Fibroblast of gingiva (primary cell): ENCODE measurements around the gene KLHL30.
"Not testable (repeated sequence)": the region's sequence is repeated elsewhere in the genome, so short reads cannot be mapped to it uniquely, and the experiment has no call there.

Experiments
- DNase-seq: peaks from one replicate; pipeline ENCODE4 v3.0.0-alpha.2; 2011; ENCODE audit warnings: low read depth

The KLHL30 gene

DNA sequence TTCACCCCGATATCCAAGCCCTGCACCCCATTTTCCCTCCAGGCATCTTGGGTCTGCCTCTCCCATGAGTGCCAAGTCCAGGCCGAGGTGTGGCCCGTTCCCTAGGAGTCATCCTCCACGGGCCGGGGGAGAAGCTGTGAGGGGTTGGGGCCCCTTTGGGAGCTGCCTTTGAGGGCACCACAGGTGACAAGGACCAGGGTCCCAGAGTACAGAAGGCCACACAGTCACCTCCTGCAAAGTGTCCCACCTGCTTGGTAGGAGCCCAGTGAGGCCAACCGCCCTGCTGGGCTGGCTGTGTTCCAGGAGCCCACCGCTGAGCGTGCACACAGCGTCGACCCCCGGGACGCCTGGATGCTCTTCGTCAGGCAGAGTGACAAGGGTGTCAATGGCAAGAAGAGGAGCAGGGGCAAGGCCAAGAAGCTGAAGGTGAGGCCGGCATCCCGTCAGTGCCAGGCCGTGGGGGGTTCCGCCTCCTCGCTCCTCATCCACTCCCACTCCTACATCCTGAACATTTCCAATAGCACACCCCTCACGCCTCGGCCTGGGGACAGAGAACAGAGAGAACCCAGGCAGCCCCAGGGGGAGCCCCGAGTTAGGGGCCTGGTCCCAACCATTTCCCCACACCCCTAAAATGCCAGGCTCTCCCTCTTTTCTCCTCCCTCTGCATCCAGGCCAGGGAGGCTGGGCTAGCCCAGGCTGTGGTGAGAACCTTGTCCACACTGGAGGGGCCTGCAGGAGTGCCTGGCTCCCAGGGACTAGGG is 23.0 kb downstream of the KLHL30 start:
- DNase-seq, result no peak

DNA sequence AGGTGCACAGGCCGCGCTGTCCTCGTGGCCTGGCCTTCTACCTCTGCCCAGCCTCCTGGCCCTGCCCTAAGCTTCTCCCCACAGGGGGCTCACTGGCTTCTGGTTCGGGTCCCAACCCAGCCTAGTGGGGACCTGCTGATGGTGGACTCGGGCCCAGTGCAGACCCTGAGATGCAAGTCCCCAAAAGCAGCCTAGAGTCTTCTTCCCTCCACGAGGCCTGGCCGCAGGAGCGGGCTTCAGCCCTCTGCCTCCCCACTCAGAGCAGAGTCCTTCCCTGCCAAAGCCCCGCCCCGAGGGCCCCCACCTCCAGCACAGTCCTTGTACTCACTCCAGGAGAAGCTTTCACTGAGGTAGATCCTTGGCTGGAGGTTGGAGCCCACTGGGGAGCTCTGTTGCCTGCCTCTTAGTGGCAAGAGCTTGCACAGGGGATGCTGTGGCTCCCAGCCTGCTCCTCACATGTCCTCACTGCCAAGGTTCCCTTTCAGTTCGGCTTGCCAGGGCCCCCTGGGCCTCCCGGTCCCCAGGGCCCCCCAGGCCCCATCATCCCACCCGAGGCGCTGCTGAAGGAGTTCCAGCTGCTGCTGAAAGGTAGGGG is 23.9 kb downstream of the KLHL30 start:
- no peak for DNase-seq

DNA sequence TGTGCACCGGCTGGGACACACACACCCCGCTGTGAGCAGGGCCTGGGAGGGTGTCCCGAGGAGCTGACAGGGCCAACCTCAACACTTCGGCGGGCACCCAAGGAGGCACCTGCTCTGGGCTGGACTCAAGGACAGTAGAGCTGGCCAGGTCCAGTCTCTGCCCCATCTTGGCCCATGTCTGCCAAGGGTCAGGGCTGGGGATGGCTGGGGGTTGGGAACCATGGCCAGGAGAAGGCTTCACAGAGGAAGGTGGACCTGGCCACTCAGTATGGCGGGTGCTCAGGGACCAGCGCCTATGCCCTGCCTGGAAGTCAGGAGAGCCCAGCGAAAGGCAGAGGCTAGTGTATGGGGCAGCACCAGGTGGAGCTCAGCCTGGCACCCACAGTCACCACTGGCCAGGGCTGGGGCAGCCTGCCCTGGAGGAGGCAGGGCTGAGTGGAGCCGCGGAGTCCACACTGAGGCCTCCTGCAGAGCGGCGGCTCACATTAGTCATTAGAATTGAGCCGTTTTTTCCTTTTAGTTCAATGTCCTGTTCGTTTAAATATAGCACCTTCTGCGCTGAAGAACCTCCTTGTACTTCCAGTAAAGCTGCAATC is 24.5 kb downstream of the KLHL30 start:
- DNase-seq, result no peak

DNA sequence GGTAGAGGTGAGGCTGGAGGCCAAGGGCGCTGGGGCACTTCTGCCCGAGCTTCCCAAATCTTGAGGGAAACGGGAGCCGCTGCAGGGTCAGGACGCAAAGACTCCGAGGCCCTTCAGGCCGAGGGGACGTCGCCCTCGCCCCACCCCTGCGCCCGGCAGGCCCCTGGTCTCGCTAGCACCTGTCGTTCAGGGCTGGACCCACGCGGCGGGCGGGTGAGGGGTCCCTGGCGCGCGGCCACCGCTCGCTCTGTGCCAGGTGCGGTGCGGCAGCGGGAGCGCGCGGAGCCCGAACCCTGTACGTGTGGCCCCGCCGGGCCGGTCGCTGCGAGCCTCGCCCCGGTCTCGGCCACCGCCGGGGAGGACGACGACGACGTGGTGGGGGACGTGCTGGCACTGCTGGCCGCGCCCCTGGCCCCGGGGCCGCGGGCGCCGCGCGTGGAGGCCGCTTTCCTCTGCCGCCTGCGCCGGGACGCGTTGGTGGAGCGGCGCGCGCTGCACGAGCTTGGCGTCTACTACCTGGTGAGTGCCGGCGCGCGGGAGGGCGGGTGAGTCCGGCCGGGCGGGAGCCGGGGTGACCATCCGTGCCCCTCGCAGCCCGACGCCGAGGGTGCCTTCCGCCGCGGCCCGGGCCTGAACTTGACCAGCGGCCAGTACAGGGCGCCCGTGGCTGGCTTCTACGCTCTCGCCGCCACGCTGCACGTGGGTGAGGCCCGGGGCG is 25.2 kb downstream of the KLHL30 start:
- DNase-seq, result no peak

DNA sequence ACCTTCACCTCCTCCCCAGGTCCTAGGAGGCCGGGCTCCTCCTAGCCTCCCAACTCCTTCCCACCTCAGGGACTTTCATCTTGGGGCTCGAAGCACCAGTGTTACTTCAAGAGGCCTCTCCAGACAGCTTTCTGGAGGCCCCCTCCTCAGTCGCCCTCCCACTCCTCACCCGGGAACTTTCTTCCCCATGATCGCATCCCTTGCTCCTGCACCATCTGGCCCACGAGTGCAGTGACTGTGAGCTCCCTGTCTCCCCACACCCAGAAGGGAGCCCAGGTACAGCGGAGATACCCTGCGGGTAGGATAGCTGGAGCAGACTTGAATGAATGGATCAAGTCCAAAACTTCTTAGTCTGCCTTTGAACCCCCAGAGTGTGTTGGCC is 26.4 kb downstream of the KLHL30 start:
- no peak for DNase-seq

DNA sequence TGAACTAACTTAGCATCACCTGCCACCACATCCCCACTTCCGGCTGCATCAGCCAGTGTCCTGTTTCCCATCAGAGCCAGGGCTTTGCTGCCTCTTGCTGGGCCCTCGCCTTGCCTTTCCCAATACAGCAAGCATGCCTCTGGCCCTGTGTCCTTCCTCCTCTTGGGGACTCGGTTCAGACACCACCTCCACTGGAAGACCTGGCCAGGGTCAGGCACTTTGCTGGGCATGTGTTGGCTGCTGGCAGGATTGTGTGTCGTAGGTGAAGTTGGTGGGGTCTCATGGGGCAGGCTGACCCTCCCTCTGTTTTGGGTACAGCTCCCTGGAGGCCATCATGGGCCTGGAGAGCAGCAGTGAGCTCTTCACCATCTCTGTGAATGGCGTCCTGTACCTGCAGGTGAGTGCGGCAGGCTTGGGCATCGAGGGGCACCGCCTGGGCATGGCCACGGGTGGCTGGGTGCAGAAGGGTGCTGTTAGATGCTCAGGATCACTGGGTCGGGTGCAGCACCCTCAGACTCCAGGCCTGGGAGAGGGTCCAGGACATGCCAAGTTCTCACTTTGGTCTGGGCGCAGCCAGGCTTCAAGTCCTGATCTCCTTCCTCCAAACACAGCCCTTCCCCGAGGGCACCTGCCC is 26.9 kb downstream of the KLHL30 start:
- DNase-seq, result no peak

DNA sequence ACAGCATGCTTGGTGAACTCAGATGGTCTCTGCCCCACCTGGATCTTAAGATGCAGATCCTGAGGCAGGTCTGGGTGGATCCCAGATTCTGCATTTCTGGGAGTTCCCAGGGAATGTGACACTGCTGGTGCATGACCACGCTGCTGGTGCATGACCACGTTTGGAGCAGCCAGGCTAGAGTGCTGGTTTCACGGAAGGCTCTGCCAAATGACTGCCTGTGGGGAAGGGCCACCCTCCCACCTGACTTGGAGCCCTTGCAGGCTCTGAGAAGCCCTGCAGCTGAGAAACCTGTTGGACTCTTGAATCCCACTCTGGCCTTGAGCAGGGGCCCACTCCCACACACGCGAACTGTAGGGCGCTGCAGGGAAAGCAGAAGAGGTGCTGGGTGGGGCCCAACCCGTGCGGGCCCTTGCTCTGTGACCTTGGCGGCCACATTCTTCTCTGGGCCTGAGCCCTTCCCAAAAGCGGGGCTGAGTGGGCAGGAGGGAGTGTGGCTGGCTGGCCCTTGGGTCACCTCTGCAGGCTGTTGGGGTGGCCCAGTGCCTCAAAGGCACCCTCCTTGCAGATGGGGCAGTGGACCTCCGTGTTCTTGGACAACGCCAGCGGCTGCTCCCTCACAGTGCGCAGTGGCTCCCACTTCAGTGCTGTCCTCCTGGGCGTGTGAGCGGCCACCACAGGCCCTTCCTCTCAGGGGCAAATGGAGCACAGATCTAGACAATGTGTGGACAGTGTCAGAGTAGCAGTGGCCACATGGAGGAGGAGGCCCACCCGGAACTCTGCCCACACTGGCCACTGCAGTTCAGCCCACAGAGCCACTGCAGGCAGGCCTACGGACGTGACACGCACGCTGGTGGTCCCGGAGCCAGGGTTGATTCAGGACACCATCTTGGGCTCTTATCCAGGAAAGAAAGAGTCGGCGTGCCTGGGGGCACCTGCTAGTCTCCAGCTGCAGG is 28.2 kb downstream of the KLHL30 start:
- DNase-seq, result no peak

DNA sequence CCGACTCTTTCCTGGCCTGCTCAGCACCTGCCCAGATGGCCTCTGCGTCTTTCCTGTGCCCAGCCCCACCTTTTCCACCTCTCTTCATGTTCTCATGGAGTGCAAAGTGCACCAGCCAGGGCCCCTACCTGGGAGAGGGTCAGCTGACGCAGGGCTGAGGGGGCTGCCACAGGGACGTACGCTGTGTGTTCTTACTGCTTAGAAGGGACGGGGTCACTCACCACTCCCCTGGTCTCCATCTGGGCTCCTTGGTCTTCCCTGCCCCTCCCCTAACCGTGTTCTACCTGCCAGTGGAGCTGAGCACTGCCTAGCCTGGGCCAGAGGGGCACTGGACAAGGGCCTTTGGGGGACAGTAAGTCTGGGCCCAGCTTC is 28.9 kb downstream of the KLHL30 start:
- no peak for DNase-seq

DNA sequence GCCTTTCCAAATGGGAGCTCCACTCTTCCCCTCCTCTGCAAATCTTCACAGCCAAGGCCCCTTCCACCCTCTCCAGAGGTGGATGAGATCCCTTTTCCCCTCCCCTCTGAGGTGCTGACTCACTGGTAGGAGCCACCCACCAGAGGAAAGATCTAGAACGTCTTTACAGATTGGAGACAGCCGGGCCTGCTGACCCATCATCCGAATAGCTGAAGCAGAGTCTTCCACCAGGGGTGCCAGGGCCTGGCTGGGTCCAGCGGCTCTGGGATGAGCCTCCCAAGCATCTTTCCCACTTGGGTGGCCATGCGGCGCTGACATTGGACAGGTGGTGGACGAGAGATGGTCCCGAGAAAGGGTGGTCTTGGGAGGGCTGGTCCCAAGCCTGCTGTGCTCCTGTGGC is 29.3 kb downstream of the KLHL30 start:
- no peak for DNase-seq

DNA sequence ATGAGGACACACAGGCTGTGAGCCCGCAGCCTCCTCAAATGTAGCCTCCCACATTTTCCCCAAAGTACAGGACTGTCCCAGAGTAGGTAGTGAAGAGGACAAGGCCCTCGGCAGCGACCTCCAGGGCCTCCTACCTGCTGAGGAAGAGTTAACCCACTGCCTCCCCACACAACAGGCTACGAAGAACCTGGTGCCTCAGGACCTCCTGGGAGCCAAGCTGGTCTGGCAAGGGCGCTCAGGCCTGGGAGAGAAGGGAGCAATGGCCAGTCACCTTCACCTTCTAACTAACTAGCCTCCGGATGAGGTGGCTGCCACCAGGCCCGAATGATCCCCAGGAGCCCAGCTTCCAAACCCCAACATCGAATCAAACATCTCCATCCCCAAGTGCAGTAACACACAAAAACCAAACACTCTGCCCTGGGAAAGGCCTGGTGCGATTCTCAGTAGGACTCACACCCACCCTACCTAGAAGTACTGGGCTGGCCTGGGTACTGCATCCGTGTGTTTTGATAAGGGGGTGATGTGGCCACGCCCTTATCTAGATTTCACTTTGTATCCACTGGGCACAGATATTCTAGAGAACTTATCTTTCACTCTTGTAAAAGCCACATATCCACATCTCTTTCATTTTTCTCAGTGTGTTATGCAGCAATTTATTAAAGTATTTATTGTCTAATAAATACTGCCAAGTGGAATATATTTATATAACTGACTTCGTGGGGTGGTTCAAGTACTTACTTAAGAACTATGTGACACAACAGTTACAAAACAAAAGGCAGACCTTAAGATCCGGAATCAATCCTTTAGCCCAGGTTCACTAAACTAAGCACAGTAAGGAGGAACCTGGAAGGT is 30.0 kb downstream of the KLHL30 start:
- no peak for DNase-seq

DNA sequence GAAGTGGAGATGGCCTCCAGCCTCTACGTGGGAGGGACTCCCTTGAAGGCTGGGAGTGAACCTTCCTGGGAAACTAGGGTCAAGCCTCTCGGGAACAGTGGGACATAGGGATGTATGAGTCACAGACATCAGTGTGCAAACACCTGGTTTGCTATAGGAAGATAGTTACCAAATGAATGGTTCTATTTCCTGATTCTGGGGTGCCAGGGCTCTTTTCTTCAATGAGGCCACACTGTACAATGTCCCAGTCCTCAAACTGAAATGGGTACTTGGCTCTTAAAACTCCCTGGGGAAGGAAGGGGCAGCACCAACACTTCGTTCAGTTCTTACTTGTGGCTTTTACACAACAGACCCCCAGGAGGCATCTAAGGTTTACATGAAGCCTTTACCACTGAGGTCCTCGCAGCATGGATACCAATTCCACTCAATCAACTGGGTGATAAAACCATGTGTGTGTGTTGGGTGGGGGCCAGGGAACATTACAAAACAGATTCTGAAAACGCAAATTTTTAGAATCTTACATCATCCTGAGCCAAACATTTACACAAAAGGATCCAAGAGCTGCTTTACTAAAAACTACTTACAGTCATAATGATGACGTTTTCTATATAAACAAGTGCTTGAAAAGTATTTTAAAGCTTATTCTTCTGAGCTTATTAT is 30.7 kb downstream of the KLHL30 start:
- peak; percentile 96 for DNase-seq

DNA sequence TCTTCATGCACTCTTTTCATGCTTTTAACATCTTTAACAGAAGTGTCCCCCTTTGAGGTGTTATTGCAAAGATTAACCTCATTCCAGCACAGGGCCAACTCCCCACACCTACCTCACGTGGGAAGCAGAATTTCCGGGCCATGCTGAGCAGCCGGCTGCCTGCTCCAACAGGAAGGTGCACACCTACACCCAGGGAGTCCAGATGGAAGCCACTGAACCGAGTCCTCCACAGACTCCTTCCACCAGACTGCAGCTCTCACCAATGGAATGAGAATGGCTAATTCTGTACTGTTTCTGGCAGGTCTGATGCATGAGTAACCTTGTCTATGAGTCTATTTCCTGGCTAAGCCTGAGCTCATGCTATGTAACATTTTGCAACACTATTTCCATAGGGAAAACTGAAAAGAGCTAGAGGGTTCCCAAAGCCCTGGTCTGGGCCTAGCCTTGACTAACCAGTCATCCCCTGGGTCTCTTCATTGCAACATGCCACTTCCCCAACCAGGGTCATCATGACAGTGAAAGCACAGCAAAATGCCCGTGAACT is 31.3 kb downstream of the KLHL30 start:
- peak; percentile 98 for DNase-seq

DNA sequence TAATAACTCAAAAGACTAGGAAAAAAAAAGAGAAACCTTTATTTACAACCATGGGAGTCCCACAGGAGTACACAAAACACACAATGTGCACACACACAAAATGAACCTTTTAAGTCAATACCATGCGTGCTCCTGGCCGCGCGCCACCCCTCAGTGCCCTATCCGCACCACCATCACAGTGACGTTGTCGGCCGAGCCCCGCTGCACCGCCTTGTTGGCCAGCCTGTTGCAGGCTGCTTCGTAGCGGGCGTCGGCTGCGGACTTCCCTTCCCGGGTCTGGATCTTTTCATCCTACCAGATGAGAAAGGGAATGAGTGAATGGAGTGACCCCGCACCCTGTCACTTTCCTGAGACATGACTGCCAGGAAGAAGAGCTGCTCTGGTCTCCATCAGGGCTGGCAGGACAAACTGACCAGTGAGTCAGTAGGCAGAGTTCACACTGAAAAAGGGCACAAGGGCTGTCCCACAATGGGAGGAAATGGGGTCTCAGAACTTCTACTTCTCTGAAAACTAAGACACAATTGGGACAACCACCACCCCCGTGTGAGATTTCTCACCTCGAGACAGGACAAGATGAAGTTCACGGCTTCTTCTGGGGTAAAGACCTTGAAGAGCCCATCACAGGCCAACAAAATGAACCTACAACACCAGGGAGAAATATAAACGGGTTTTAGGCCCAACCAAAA is 32.1 kb downstream of the KLHL30 start:
- DNase-seq, result no peak

DNA sequence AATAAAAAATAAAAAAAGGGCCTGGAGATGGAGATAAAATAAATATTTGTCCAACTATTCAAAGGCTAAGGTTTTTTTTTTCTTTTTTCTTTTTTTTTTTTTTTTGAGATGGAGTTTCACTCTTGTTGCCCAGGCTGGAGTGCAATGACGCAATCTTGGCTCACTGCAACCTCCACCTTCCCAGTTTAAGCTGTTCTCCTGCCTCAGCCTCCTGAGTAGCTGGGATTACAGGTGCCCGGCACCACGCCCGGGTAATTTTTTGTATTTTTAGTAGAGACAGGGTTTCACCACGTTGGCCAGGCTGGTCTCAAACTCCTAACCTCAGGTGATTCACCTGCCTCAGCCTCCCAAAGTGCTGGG is 32.6 kb downstream of the KLHL30 start:
- not testable (repeated sequence) for DNase-seq

DNA sequence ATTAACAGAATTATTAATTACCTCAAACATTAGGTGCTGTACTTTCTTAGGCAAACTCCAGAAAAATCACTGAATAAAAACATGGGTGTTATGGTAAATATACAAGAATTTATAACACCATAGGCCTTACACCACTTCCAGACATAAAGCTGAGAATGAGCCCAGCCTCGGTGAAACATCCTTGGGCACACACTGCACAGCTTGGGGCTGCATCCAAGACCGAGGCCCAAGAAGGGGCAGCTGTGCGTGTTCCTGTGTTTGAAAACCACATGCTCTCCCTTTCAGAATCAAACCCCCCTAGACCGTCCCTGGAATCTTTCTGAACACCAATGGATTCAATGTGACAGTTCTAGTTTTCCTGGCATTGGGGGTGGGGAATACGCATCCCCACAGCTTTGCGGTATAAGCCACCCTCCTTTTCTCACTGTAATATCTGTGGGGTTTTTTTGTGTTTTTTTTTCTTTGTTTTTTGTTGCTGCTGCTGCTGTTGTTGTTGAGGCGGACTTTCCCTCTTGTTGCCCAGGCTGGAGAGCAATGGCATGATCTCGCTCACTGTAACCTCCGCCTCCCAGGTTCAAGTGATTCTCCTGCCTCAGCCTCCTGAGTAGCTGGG is 33.2 kb downstream of the KLHL30 start:
- no peak for DNase-seq

DNA sequence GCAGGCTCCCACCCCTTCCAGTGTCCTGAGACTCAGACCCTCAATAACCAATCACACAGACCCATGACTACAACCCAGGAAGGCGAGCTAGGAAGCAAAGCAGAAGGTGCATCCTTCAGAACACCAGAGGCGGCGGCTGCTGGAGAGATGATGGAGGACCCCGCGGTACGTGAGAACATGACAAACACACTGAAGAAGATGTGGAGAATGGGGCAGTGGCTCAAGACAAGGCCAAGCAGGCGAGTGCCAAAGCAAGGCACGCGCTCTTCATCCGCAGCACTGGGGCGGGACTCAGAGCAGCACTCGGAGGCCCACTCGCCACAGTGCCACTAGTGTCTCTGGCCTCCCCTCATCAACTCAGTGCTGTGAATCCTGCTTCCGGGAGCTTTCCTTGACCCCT is 34.0 kb downstream of the KLHL30 start:
- no peak for DNase-seq

DNA sequence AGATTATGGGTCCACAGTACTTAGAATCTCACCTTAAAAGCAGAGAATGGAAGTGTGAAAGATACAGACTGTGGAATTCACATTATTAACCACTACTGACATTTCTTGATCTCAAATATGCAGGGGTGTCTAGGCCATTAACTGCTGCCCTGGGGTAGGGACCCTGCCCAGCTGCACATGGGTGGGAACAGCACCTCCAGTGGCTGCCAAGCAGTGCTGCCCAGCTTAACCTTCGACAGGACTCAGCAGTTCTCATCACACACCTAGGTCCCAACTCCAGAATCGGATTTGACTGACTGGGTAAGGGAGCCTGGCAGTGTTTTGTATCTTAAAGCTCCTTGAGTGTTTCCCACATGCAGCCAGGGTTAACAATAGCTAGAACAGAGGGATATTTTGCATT is 35.2 kb downstream of the KLHL30 start:
- no peak for DNase-seq

DNA sequence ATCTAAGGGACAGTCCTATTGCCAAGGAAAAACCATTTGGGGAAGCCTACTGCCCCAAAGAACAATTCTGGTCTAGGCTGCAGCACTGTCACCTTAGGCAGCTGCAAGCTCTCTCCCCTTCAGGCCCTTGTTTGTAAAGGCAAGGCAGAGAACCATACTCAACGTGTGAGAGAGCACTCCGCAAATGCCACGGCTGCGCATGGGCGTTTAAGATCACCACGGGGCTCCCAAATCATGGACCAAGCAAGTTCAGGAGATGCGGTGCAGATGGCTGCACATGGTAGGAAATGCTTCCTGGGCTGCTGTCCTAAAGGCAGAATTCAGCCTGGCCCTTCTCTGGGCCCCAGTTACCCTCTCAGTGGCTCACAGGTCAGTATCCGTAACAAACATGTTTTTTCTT is 35.8 kb downstream of the KLHL30 start:
- no peak for DNase-seq

DNA sequence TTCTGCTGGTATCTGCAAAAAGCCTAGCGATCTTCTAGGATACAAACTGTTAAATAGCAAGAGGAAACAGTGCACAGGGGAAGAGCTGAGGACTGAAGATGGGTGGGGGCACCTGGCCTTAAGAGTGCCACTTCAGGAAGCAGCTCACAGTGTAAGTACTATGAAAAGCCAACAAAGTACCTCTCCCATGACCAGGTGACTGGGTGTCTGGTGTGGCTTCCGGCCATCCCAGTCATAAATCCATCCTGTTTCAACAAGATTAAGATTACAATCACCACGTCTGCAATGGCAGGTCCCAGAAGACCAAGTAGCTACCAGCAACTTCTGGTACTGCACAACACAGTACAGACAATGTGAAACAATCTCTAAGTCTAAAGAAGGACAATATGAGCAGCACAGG is 36.2 kb downstream of the KLHL30 start:
- no peak for DNase-seq
